GM06990 (cell line): Measurements from ENCODE around the gene ACAP2.
"Not testable (repeated sequence)": the region's sequence is repeated elsewhere in the genome, so short reads cannot be mapped to it uniquely, and the experiment has no call there.

ENCODE experiments used
- DNase-seq: peaks from one replicate; pipeline ENCODE4 v3.0.0-alpha.2; 2011; ENCODE audit not compliant: insufficient read length; ENCODE audit errors: extremely low read depth
- H3K27me3 ChIP-seq: replicated peaks from 2 replicates; pipeline ENCODE4 v1.6.0; 2011; ENCODE audit warnings: low read length; ENCODE audit not compliant: control insufficient read depth, insufficient read depth
- H3K36me3 ChIP-seq: 2 replicates; pipeline ENCODE4 v1.5.1; 2011; ENCODE audit warnings: low read length; ENCODE audit not compliant: control insufficient read depth, insufficient read depth
- H3K4me3 ChIP-seq: replicated peaks from 2 replicates; pipeline ENCODE4 v1.5.1; 2011; ENCODE audit warnings: low read depth, mild to moderate bottlenecking, control low read depth, low read length
- TF ChIP-seq, protein P1 (sequence below): IDR thresholded peaks from 2 replicates; pipeline ENCODE4 v1.5.1; 2011; ENCODE audit warnings: low read length, control low read depth, mild to moderate bottlenecking, inconsistent platforms; ENCODE audit not compliant: insufficient read depth, poor library complexity, severe bottlenecking

Gene ACAP2

DNA sequence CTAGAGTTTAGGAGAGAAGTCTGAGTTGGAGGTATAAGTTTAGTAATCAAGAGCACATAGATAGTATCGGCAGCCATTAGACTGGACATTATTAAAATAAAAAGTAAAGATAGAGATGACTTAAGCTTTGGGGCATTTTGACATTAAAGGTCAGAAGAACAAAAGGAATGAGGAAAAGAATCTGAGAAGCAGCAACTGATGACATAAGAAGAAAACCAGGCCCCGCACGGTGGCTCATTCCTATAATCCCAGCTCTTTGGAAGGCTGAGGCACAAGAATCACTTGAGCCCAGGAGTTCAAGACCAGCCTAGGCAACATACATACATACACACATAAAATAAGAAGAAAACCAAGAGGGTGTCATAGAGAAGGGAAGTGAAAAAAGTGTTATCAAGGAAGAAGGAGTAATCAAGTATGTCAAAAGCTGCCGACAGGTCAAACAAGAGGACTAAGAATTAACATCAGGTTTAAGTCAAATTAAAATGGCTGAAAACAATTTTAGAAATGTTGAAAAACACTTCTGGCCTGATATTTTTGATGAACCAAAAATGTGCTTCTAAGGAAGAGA, 38.9 kb downstream of the ACAP2 start:
- TF ChIP-seq, protein P1, sequence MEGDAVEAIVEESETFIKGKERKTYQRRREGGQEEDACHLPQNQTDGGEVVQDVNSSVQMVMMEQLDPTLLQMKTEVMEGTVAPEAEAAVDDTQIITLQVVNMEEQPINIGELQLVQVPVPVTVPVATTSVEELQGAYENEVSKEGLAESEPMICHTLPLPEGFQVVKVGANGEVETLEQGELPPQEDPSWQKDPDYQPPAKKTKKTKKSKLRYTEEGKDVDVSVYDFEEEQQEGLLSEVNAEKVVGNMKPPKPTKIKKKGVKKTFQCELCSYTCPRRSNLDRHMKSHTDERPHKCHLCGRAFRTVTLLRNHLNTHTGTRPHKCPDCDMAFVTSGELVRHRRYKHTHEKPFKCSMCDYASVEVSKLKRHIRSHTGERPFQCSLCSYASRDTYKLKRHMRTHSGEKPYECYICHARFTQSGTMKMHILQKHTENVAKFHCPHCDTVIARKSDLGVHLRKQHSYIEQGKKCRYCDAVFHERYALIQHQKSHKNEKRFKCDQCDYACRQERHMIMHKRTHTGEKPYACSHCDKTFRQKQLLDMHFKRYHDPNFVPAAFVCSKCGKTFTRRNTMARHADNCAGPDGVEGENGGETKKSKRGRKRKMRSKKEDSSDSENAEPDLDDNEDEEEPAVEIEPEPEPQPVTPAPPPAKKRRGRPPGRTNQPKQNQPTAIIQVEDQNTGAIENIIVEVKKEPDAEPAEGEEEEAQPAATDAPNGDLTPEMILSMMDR, result no peak
- Histone ChIP-seq H3K27me3 (no peaks in the 10 kb centered on the region), H3K4me3 (no peak overlapping the region), H3K36me3 (no peaks in the 10 kb centered on the region)
- no peak for DNase-seq

DNA sequence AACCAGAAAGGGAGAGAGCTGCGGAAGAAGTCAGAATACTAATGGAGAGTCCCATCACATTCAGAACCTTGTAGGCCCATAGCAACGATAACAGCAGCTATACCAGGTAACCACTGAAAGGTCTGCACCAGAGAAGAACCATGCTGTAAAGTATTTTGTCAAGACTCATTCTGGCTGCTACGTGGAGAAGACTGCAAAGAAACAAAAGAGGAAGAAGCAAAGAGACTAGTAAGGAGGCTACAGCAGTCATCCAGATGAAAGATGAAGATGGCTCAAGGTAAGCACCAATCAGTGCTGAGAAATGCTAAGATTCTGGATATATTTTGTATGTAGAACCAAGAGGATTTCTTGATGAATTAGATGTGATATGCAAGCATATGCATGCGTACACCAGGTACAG, 39.6 kb downstream of the ACAP2 start:
- TF ChIP-seq, protein P1, result no peak
- DNase-seq, result no peak
- no peak overlapping the region for H3K4me3 ChIP-seq
- no peaks in the 10 kb centered on the region for H3K36me3 ChIP-seq
- no peaks in the 10 kb centered on the region for H3K27me3 ChIP-seq

DNA sequence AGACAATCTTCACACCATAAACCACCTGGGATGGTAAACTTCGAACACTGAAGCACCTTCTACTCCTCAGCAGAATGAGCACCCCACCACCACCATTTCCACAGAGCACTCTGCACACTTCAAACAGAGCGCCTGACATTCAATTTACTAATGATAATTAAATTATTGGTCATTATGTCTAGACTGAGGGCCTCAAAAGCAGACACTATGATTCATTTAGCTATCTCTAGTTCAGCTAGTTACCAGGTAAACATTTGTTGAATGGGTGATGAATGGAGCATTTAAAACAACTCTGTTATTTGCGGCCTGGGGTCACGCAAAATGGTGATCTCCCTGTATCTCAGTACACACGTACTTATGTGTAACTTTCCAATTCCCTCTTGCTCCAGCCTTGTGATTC, 40.9 kb downstream of the ACAP2 start:
- Histone ChIP-seq H3K4me3 (no peak overlapping the region), H3K36me3 (no peaks in the 10 kb centered on the region), H3K27me3 (no peaks in the 10 kb centered on the region)
- no peak for DNase-seq
- TF ChIP-seq, protein P1, result no peak

DNA sequence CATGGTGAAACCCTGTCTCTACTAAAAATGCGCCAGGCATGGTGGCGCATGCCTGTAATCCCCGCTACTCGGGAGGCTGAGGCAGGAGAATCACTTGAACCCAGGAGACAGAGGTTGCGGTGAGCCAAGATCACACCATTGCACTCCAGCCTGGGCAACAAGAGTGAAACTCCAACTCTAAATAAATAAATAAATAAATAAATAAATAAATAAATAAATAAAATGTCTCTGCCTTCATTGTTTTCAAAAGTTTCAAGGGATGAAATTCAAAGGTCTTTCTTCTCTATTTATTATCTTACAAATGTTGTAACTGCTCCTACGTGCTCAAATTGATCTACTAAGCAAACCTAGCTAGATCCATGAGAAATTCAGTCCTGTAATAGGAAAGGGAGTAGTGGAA, 44.4 kb downstream of the ACAP2 start:
- not testable (repeated sequence) for H3K36me3 ChIP-seq, H3K27me3 ChIP-seq, H3K4me3 ChIP-seq, DNase-seq

DNA sequence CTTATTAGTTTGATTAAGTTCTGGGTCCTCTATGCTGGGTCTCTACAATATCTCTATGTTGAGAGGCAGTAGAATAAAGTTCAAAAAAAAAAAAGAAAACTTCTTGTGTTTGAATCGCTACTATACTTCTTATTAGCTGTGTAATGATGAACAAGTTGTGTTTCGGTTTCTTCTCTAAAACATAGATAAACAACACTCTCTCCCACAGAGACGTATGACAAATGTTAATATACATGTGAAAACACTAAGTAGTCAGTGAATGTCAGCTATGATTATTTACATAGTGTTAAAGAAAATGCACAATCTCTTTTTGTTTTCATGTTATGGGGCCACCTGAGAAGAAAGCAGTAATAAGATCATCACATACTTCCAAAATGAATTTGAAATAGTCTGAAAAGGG, 45.3 kb downstream of the ACAP2 start:
- DNase-seq, result no peak
- Histone ChIP-seq H3K27me3 (no peaks in the 10 kb centered on the region), H3K4me3 (peak overlapping the region; percentile 45), H3K36me3 (no peaks in the 10 kb centered on the region)
- TF ChIP-seq, protein P1, result no peak

DNA sequence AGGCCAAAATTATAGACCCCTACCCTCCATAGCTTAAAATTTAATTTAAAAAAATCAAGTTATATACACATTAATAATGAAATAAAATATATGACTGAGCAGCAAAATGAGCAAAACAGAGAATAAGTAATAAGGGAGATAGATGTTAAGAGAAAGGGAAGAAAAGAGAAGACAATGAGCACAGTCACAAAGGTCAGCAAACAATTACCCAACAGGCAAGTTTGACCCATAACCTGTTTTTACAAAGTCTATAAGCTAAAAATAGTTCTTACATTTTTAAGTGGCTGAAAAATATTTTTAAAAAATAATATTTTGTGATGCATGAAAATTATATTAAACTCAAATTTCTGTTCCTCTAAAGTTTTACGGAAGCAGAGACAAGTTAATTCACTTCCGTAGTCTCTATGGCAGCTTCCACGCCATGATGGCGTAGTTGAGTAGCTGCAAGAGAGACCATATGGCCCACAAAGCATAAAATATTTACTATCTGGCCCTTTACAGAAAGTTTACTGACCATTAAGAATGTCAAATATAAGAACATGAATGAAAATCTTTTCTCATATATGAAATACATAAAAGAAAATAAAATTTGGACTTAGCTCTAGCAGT, 47.5 kb downstream of the ACAP2 start:
- DNase-seq, result no peak
- TF ChIP-seq, protein P1, result no peak
- H3K27me3 ChIP-seq, result no peaks in the 10 kb centered on the region
- peaks cover 1% of the 10 kb centered on the region; the same call in 1 of the 2 replicates for H3K36me3 ChIP-seq
- no peak overlapping the region for H3K4me3 ChIP-seq
